Measurements from ENCODE around the gene OSBPL7. TPM values are rescaled to one million over a fixed set of nuclear protein-coding genes. Genes with fewer than 3 reads are reported as not detected.

OSBPL7 gene
- total and polyA plus RNA-seq, 2 of the 8 experiments (the other 6 are each of a cell fraction or from before 2014, with no cell fraction given): 7.2 to 8.9 TPM

DNA sequence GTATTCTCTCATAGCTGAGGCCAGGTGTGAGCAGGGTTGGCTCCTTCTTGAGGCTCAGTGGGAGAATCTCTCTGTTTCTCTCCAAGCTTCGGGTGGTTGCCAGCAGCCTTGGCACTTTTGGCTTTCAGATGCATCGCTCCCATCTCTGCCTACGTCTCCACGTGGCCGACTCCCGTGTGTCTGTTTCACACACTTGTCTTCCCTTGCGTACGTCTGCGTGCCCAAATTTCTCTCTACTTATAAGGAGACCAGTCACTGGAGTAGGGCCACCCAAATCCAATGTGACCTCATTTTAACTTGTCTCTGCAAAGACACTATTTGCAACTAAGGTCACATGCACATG is 14.7 kb downstream of the OSBPL7 start:
- Histone ChIP-seq H4K20me1 (replicated peaks in 1 of 2; ENCODE audit: control insufficient read depth in 1 of 2, insufficient read depth in 2 of 2, low read length in 2 of 2) (peaks cover 2 to 4% of the 10 kb centered on the region in 2 experiments), H3K23ac (ENCODE audit: insufficient read length) (no peak overlapping the region), H3K4ac (replicated peaks; ENCODE audit: insufficient read length, low read depth, low read length) (no peak overlapping the region), H3K9me3 (ENCODE audit: insufficient read depth in 2 of 2, low read depth in 1 of 2, low read length in 1 of 2) (no peaks in the 10 kb centered on the region), H2BK12ac (ENCODE audit: low read depth, low read length) (no peak overlapping the region), H2BK15ac (ENCODE audit: low read length) (no peak overlapping the region), H3K4me2 (ENCODE audit: insufficient read depth in 1 of 2, low read depth in 2 of 2, low read length in 2 of 2) (no peak overlapping the region), H2BK120ac (replicated peaks; ENCODE audit: low read depth, low read length) (no peak overlapping the region), H3K27ac (ENCODE audit: low read depth, low read length) (no peak overlapping the region), H3K27me3 (replicated peaks in 1 of 4; ENCODE audit: control insufficient read depth in 3 of 4, extremely low read depth in 1 of 4, insufficient read depth in 3 of 4, low read length in 3 of 4) (no peaks in the 10 kb centered on the region), H3K79me2 (ENCODE audit: control insufficient read depth in 1 of 2, insufficient read depth in 2 of 2, low read length in 2 of 2) (no peaks in the 10 kb centered on the region), H4K5ac (ENCODE audit: insufficient read length, low read depth, low read length) (no peak overlapping the region), H2AK5ac (ENCODE audit: low read depth, low read length) (no peak overlapping the region), H3K79me1 (ENCODE audit: low read depth, low read length) (no peaks in the 10 kb centered on the region; the same call in 1 of the 2 replicates), H3K4me1 (replicated peaks in 1 of 4; ENCODE audit: control insufficient read depth in 3 of 4, insufficient read depth in 4 of 4, low read length in 3 of 4) (no peaks in the 10 kb centered on the region; a peak in 1 of 7 replicates), H3K36me3 (ENCODE audit: control insufficient read depth in 2 of 4, insufficient read depth in 4 of 4, low read length in 3 of 4) (peaks cover 0 to 2% (median 0%) of the 10 kb centered on the region in 4 experiments; a peak in 1 of 8 replicates), H4K91ac (replicated peaks; ENCODE audit: insufficient read length, low read length) (no peak overlapping the region), H2BK20ac (ENCODE audit: low read length) (no peak overlapping the region), H3K4me3 (ENCODE audit: extremely low read depth in 1 of 4, insufficient read depth in 2 of 4, low read depth in 3 of 4, low read length in 4 of 4) (no peak overlapping the region), H3K56ac (replicated peaks; ENCODE audit: insufficient read length, low read depth, low read length) (no peak overlapping the region), H3K18ac (ENCODE audit: extremely low read depth, low read length) (no peak overlapping the region), H3K9ac (replicated peaks in 1 of 4; ENCODE audit: extremely low read depth in 1 of 4, low read depth in 3 of 4, low read length in 3 of 4) (no peak overlapping the region; a peak in 1 of 7 replicates), H4K8ac (ENCODE audit: extremely low read depth, insufficient read depth, low read length) (no peak overlapping the region), H3K23me2 (ENCODE audit: low read depth, low read length) (no peaks in the 10 kb centered on the region), H2AFZ (ENCODE audit: low read length) (no peak overlapping the region), H3K14ac (ENCODE audit: insufficient read length) (no peak overlapping the region), H2BK5ac (ENCODE audit: low read depth, low read length) (no peak overlapping the region)
- no peak for FAIRE-seq
- 93% methylated on average over 9 of the region's 9 CpGs; no CpG with 5 or more reads in 1 of the 2 experiments for WGBS, 2 experiments (ENCODE audit: extremely low coverage in 1 of 2, insufficient coverage in 1 of 2, insufficient read length in 1 of 2, insufficient replicate concordance in 2 of 2, low coverage in 1 of 2, low lambda C conversion rate in 2 of 2, missing lambda C conversion rate in 1 of 2)
- DNase-seq (ENCODE audit: low read depth in 1 of 2, low spot score in 2 of 2): no peak
- ChIA-PET POLR2A (ENCODE audit: partially characterized antibody) (interaction anchor here (0.9 to 1.2 kb wide), 3 partner anchors 11 to 33 kb away, joined by 3 read pairs; no protein-coding TSS in a partner anchor), CTCF (ENCODE audit: partially characterized antibody) (interaction anchor here (0.8 to 1.8 kb wide), 3 partner anchors 14 to 109 kb away, joined by 3 to 4 read pairs (median 4); no protein-coding TSS in a partner anchor)
- no peak for TF ChIP-seq GABPA (IDR thresholded peaks at IDR 0.05; ENCODE audit: borderline replicate concordance, insufficient read depth, low read length)
- TF ChIP-seq CHD1 (IDR thresholded peaks at IDR 0.05; ENCODE audit: low read depth, low read length): no peak
- no peak for TF ChIP-seq YY1 (IDR thresholded peaks at IDR 0.05; ENCODE audit: low read depth, low read length)
- TF ChIP-seq EP300 (IDR thresholded peaks at IDR 0.05; ENCODE audit: borderline replicate concordance in 1 of 2, low read depth in 2 of 2, low read length in 2 of 2): no peak
- TF ChIP-seq BCL11A (IDR thresholded peaks at IDR 0.05; ENCODE audit: low read depth in 2 of 2, low read length in 2 of 2): no peak
- no peak for TF ChIP-seq FOSL1 (IDR thresholded peaks at IDR 0.05; ENCODE audit: insufficient read depth, low read depth, low read length)
- TF ChIP-seq RFX5 (IDR thresholded peaks at IDR 0.05; ENCODE audit: borderline replicate concordance, low read depth, low read length): no peak
- TF ChIP-seq MAFK (IDR thresholded peaks at IDR 0.05; ENCODE audit: low read depth, low read length): no peak
- no peak for TF ChIP-seq SRF (IDR thresholded peaks at IDR 0.05; ENCODE audit: low read depth, low read length)
- TF ChIP-seq EZH2 (IDR thresholded peaks at IDR 0.05; ENCODE audit: low read depth, low read length, severe bottlenecking): no peak
- no peak for TF ChIP-seq CEBPB (IDR thresholded peaks at IDR 0.05; ENCODE audit: low read depth, low read length)
- TF ChIP-seq TBP (IDR thresholded peaks at IDR 0.05; ENCODE audit: low read depth, low read length): no peak
- TF ChIP-seq RNF2 (IDR thresholded peaks at IDR 0.05; ENCODE audit: borderline replicate concordance, low read depth, low read length, missing control alignments, poor library complexity, severe bottlenecking): no peak
- no peak for TF ChIP-seq TAF7 (optimal IDR thresholded peaks at IDR 0.05; ENCODE audit: borderline replicate concordance, low read depth, low read length)
